Keratinocyte (primary cell): ENCODE data around the gene ZMIZ1. TPM values are rescaled to one million over a fixed set of nuclear protein-coding genes. Genes with fewer than 3 reads are reported as not detected.

ENCODE experiments used
- DNase-seq: peaks from one replicate; pipeline ENCODE4 v3.0.0-alpha.2; 2011; ENCODE audit warnings: low read depth, missing footprints, low spot score
- FAIRE-seq: peaks from 2 replicates; lab custom pipeline; 2011; peaks lifted over from hg19 to GRCh38; lab: Jason Lieb, UNC
- H2AFZ ChIP-seq: 2 replicates; pipeline ENCODE4 v1.6.0; 2012; ENCODE audit warnings: low read length, control low read depth, inconsistent platforms; ENCODE audit not compliant: control insufficient read depth
- H3K27ac ChIP-seq: 2 replicates; pipeline ENCODE4 v1.5.1; 2011; ENCODE audit warnings: low read length; ENCODE audit not compliant: control insufficient read depth, insufficient read depth
- H3K27me3 ChIP-seq: 3 replicates; pipeline ENCODE4 v1.6.0; 2011; ENCODE audit warnings: low read length; ENCODE audit not compliant: control insufficient read depth, insufficient read depth; ENCODE audit errors: extremely low read depth
- H3K36me3 ChIP-seq, 2 experiments: 2 replicates in 1 of 2; 3 replicates in 1 of 2; pipeline ENCODE4 v1.5.1; 2011; ENCODE audit warnings: low read length in 2 of 2, mild to moderate bottlenecking in 1 of 2; ENCODE audit not compliant: control insufficient read depth in 2 of 2, insufficient read depth in 2 of 2; ENCODE audit errors: extremely low read depth in 1 of 2
- H3K4me1 ChIP-seq: 3 replicates; pipeline ENCODE4 v1.5.1; 2011; ENCODE audit warnings: low read length; ENCODE audit not compliant: control insufficient read depth, insufficient read depth; ENCODE audit errors: extremely low read depth
- H3K4me2 ChIP-seq: 3 replicates; pipeline ENCODE4 v1.6.0; 2011; ENCODE audit warnings: low read depth, low read length; ENCODE audit not compliant: control insufficient read depth, insufficient read depth; ENCODE audit errors: extremely low read depth
- H3K4me3 ChIP-seq, 3 experiments: fragments of 200-600 bp in 1 of 3; sonication (generic) in 1 of 3; 2 replicates in 2 of 3; 3 replicates in 1 of 3; pipeline ENCODE4 v1.5.1; 2011 to 2016; ENCODE audit warnings: low read length in 3 of 3, mild to moderate bottlenecking in 3 of 3, control low read depth in 2 of 3, inconsistent platforms in 1 of 3, low read depth in 1 of 3, mixed read lengths in 1 of 3, mixed run types in 1 of 3, moderate library complexity in 1 of 3; ENCODE audit not compliant: control insufficient read depth in 2 of 3, insufficient read depth in 2 of 3; ENCODE audit errors: extremely low read depth in 1 of 3
- H3K79me2 ChIP-seq: 2 replicates; pipeline ENCODE4 v1.6.0; 2012; ENCODE audit warnings: low read length; ENCODE audit not compliant: control insufficient read depth, insufficient read depth
- H3K9ac ChIP-seq: 3 replicates; pipeline ENCODE4 v1.6.0; 2011; ENCODE audit warnings: low read length; ENCODE audit not compliant: control insufficient read depth, insufficient read depth; ENCODE audit errors: extremely low read depth
- H3K9me1 ChIP-seq: 3 replicates; pipeline ENCODE4 v1.6.0; 2011; ENCODE audit warnings: low read length; ENCODE audit not compliant: control insufficient read depth, insufficient read depth; ENCODE audit errors: extremely low read depth
- H3K9me3 ChIP-seq: 2 replicates; pipeline ENCODE4 v1.5.1; 2012; ENCODE audit warnings: low read depth, low read length; ENCODE audit not compliant: control insufficient read depth
- H4K20me1 ChIP-seq: 3 replicates; pipeline ENCODE4 v1.6.0; 2011; ENCODE audit warnings: low read length; ENCODE audit not compliant: control insufficient read depth, insufficient read depth; ENCODE audit errors: extremely low read depth
- CTCF ChIP-seq, 3 experiments: IDR thresholded peaks in 1 of 3; conservative IDR thresholded peaks in 1 of 3; optimal IDR thresholded peaks in 1 of 3; 2 replicates in 2 of 3; 3 replicates in 1 of 3; pipeline versions ENCODE3 to v1.5.1; 2011; ENCODE audit warnings: low read length in 3 of 3, mild to moderate bottlenecking in 3 of 3, moderate library complexity in 2 of 3, control low read depth in 1 of 3, inconsistent platforms in 1 of 3; ENCODE audit not compliant: insufficient read depth in 2 of 3; ENCODE audit errors: extremely low read depth in 1 of 3
- EZH2 ChIP-seq: IDR thresholded peaks from one replicate; pipeline ENCODE4 v1.6.1; 2012; ENCODE audit warnings: inconsistent platforms, mild to moderate bottlenecking, low read length, moderate library complexity
- dilution Hi-C: fragments of 300-500 bp; cut with MboI; formaldehyde crosslinking; loops from one replicate; pipeline ENCODE4 v1.7.0; 2020; ENCODE audit warnings: low sequenced_read_pairs; ENCODE audit not compliant: extremely low pct_ligation_motif_present
- polyA plus RNA-seq, 5 experiments: library from polyadenylated mRNA; depleted of rRNA in 3 of 5; stranded (reverse) in 3 of 5; stranded (forward) in 1 of 5; unstranded in 1 of 5; fragments of >200 nt; gene quantifications; 1 replicate in 1 of 5; 2 replicates in 3 of 5; 3 replicates in 1 of 5; pipeline versions ENCODE4 v1.2.1 to v1.2.3, GENCODE V29; 2011 to 2012; ENCODE audit warnings: missing spikeins in 2 of 5, low read depth in 1 of 5, low replicate concordance in 1 of 5

The ZMIZ1 gene
- polyA plus RNA-seq, 1 donor (not counting 4 experiments of a cell fraction or from before 2014, with no cell fraction given) = 1.8 TPM

- TF ChIP-seq CTCF (optimal IDR thresholded peaks at IDR 0.05 in 1 of 3, IDR thresholded peaks at IDR 0.05 in 1 of 3, conservative IDR thresholded peaks at IDR 0.05 in 1 of 3; ENCODE audit: extremely low read depth in 1 of 3, insufficient read depth in 2 of 3, low read length in 3 of 3) (no peak), EZH2 (no peak)
- Histone ChIP-seq H3K4me3 (no peak overlapping the region), H3K9me1 (no peaks in the 10 kb centered on the region), H3K9me3 (no peaks in the 10 kb centered on the region), H2AFZ (no peak overlapping the region), H3K4me1 (peaks cover 7% of the 10 kb centered on the region), H3K36me3 (no peaks in the 10 kb centered on the region), H3K9ac (no peak overlapping the region), H3K79me2 (no peaks in the 10 kb centered on the region), H3K27me3 (no peaks in the 10 kb centered on the region), H3K4me2 (no peak overlapping the region), H4K20me1 (peaks cover 5% of the 10 kb centered on the region), H3K27ac (no peak overlapping the region)
- dilution Hi-C loops = no loop called here
- DNase-seq (no peak), FAIRE-seq (no peak)
Observed at GRCh38 chr10:79245539-79246208, 176.9 kb downstream of the ZMIZ1 start.

- H3K27ac ChIP-seq = no peak overlapping the region
- dilution Hi-C loops = no loop called here
- H3K9me3 ChIP-seq = no peaks in the 10 kb centered on the region
- FAIRE-seq (no peak), DNase-seq (no peak)
- H3K4me2 ChIP-seq = no peak overlapping the region
- H2AFZ ChIP-seq = no peak overlapping the region
- no peak overlapping the region for H3K4me3 ChIP-seq
- peaks cover 7% of the 10 kb centered on the region for H3K4me1 ChIP-seq
- H3K79me2 ChIP-seq = no peaks in the 10 kb centered on the region
- TF ChIP-seq EZH2 (no peak), CTCF (optimal IDR thresholded peaks at IDR 0.05 in 1 of 3, IDR thresholded peaks at IDR 0.05 in 1 of 3, conservative IDR thresholded peaks at IDR 0.05 in 1 of 3; ENCODE audit: extremely low read depth in 1 of 3, insufficient read depth in 2 of 3, low read length in 3 of 3) (no peak)
- H4K20me1 ChIP-seq = peaks cover 5% of the 10 kb centered on the region
- H3K27me3 ChIP-seq = no peaks in the 10 kb centered on the region
- no peak overlapping the region for H3K9ac ChIP-seq
- H3K36me3 ChIP-seq = peaks cover 0 to 1% of the 10 kb centered on the region in 2 experiments
- no peaks in the 10 kb centered on the region for H3K9me1 ChIP-seq
Observed at GRCh38 chr10:79246209-79246581, 177.4 kb downstream of the ZMIZ1 start.
